Stimulated activated CD4-positive, alpha-beta T cell treated with anti-CD3 and anti-CD28 coated beads, Interleukin-1b, Interleukin-23, amount 100 ng/mL, for 4 hours (primary cell): ENCODE measurements around the gene TSTD2.

Experiments
- DNase-seq, 2 donors: peaks; one replicate each; pipeline ENCODE4 v3.0.0-alpha.2; 2020; ENCODE audit warnings: low read depth in 2 of 2

Gene TSTD2

GRCh38 chr9:97563458-97564135 is 69.6 kb downstream of the TSTD2 start:
- no peak for DNase-seq

- no peak for DNase-seq
These were observed 70.6 kb downstream of the TSTD2 start for GRCh38 chr9:97562542-97562941.

- no peak for DNase-seq
These were observed 71.7 kb downstream of the TSTD2 start for GRCh38 chr9:97561501-97561900.

- DNase-seq: no peak
These were observed 72.3 kb downstream of the TSTD2 start for GRCh38 chr9:97560851-97561250.

- DNase-seq: no peak
These were observed 73.0 kb downstream of the TSTD2 start for GRCh38 chr9:97560154-97560553.

GRCh38 chr9:97559111-97559514 is 74.1 kb downstream of the TSTD2 start:
- DNase-seq: no peak

GRCh38 chr9:97558701-97559101 is 74.5 kb downstream of the TSTD2 start:
- no peak for DNase-seq

- no peak for DNase-seq
These were observed 75.5 kb downstream of the TSTD2 start for GRCh38 chr9:97557606-97558095.

- no peak for DNase-seq
These were observed 76.2 kb downstream of the TSTD2 start for GRCh38 chr9:97556721-97557605.

- DNase-seq: no peak
These were observed 77.0 kb downstream of the TSTD2 start for GRCh38 chr9:97556036-97556720.

- no peak for DNase-seq
These were observed 78.0 kb downstream of the TSTD2 start for GRCh38 chr9:97555164-97555563.

- DNase-seq: no peak
These were observed 78.5 kb downstream of the TSTD2 start for GRCh38 chr9:97554566-97555075.

- DNase-seq: no peak
These were observed 79.3 kb downstream of the TSTD2 start for GRCh38 chr9:97553841-97554240.

- DNase-seq: no peak
These were observed 80.0 kb downstream of the TSTD2 start for GRCh38 chr9:97553141-97553540.

GRCh38 chr9:97551308-97551707 is 81.9 kb downstream of the TSTD2 start:
- DNase-seq: no peak

GRCh38 chr9:97550386-97550785 is 82.8 kb downstream of the TSTD2 start:
- no peak for DNase-seq
